Central memory CD8-positive, alpha-beta T cell (primary cell): ENCODE results near the gene DYNLT4.
"Not testable (repeated sequence)": the region's sequence is repeated elsewhere in the genome, so short reads cannot be mapped to it uniquely, and the experiment has no call there.

ENCODE experiments used
- ATAC-seq: fragments of 150-1000 bp; cut with Tn5 transposase; replicated peaks from 2 replicates; pipeline ENCODE4 v1.10.0; 2022; ENCODE audit warnings: mild to moderate bottlenecking, moderate FRiP score, moderate number of reproducible peaks; ENCODE audit not compliant: poor library complexity, severe bottlenecking; ENCODE audit errors: extremely low read depth
- DNase-seq, 2 donors: peaks; one replicate each; pipeline ENCODE4 v3.0.0; 2021; ENCODE audit warnings: low spot score in 2 of 2
- H3K27ac Mint-ChIP-seq: one replicate; pipeline ENCODE4 v1.8.0; 2022; ENCODE audit warnings: low read depth, mild to moderate bottlenecking, moderate library complexity, mixed read lengths
- H3K27me3 Mint-ChIP-seq: one replicate; pipeline ENCODE4 v1.8.0; 2022; ENCODE audit warnings: mixed read lengths
- H3K36me3 Mint-ChIP-seq: one replicate; pipeline ENCODE4 v1.8.0; 2022; ENCODE audit warnings: mild to moderate bottlenecking, moderate library complexity, mixed read lengths; ENCODE audit not compliant: insufficient read depth
- H3K4me1 Mint-ChIP-seq: one replicate; pipeline ENCODE4 v1.8.0; 2022; ENCODE audit warnings: mixed read lengths
- H3K4me3 Mint-ChIP-seq: one replicate; pipeline ENCODE4 v1.8.0; 2022; ENCODE audit warnings: mild to moderate bottlenecking, moderate library complexity, mixed read lengths
- H3K9me3 Mint-ChIP-seq: one replicate; pipeline ENCODE4 v1.8.0; 2022; ENCODE audit warnings: mixed read lengths

Gene DYNLT4

GRCh38 chr1:44811234-44811633 lies 4.1 kb upstream of the DYNLT4 start:
- peak overlapping the region; percentile 100 for H3K27ac Mint-ChIP-seq
- ATAC-seq (no peak), DNase-seq (no peak)
- peaks cover 40% of the 10 kb centered on the region for H3K36me3 Mint-ChIP-seq
- H3K4me3 Mint-ChIP-seq, result peak overlapping the region; percentile 62
- H3K27me3 Mint-ChIP-seq, result no peaks in the 10 kb centered on the region
- peaks cover 69% of the 10 kb centered on the region for H3K4me1 Mint-ChIP-seq
- no peaks in the 10 kb centered on the region for H3K9me3 Mint-ChIP-seq

DNA sequence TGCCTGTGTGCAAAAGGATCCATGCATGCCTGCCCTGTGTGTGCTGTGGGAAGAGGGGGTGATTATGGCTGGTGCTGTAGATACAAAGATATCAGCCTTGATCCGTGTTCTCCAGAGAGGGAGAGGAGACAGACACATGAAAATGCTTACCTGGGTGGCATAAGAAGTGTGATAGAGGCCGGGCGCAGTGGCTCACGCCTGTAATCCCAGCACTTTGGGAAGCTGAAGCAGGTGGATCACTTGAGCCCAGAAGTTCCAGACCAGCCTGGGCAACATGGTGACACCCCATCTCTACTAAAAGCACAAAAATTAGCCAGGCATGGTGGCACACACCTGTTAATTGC lies 3.6 kb upstream of the DYNLT4 start:
- H3K27ac Mint-ChIP-seq, result peak overlapping the region; percentile 100
- peaks cover 44% of the 10 kb centered on the region for H3K36me3 Mint-ChIP-seq
- peaks cover 69% of the 10 kb centered on the region for H3K4me1 Mint-ChIP-seq
- H3K27me3 Mint-ChIP-seq, ATAC-seq, H3K4me3 Mint-ChIP-seq, DNase-seq, H3K9me3 Mint-ChIP-seq: not testable (repeated sequence)

GRCh38 chr1:44810101-44810761 lies 3.1 kb upstream of the DYNLT4 start:
- peak overlapping the region; percentile 100 for H3K27ac Mint-ChIP-seq
- H3K9me3 Mint-ChIP-seq, result no peaks in the 10 kb centered on the region
- H3K4me3 Mint-ChIP-seq, result peak overlapping the region; percentile 74
- peaks cover 67% of the 10 kb centered on the region for H3K4me1 Mint-ChIP-seq
- H3K36me3 Mint-ChIP-seq, result peaks cover 48% of the 10 kb centered on the region
- ATAC-seq (no peak), DNase-seq (no peak)
- H3K27me3 Mint-ChIP-seq, result no peaks in the 10 kb centered on the region

- peak overlapping the region; percentile 100 for H3K27ac Mint-ChIP-seq
These were observed 2.1 kb upstream of the DYNLT4 start for GRCh38 chr1:44808938-44809917.

GRCh38 chr1:44808063-44808937 lies 1.1 kb upstream of the DYNLT4 start, which contains the start of gene BTBD19:
Gene BTBD19 (plus strand): TSS chr1:44808523. CDS start chr1:44808821, 298 bp downstream.
- no peaks in the 10 kb centered on the region for H3K9me3 Mint-ChIP-seq
- no peak for DNase-seq
- H3K4me3 Mint-ChIP-seq, result peak within 1 kb of the TSS; percentile 74
- no peaks in the 10 kb centered on the region for H3K27me3 Mint-ChIP-seq
- H3K36me3 Mint-ChIP-seq, result peaks cover 58% of the 10 kb centered on the region
- peak; percentile 2 for ATAC-seq
- peaks cover 61% of the 10 kb centered on the region for H3K4me1 Mint-ChIP-seq
- peak within 1 kb of the TSS; percentile 100 for H3K27ac Mint-ChIP-seq

More at GRCh38 chr1:44808938-44809917, 2.1 kb upstream of the DYNLT4 start:
- ATAC-seq (peak; percentile 74), DNase-seq (peak; percentile 62 to 87)
- no peaks in the 10 kb centered on the region for H3K9me3 Mint-ChIP-seq
- peaks cover 56% of the 10 kb centered on the region for H3K36me3 Mint-ChIP-seq
- H3K4me1 Mint-ChIP-seq, result peaks cover 59% of the 10 kb centered on the region
- no peaks in the 10 kb centered on the region for H3K27me3 Mint-ChIP-seq
- H3K4me3 Mint-ChIP-seq, result peak overlapping the region; percentile 74

DNA sequence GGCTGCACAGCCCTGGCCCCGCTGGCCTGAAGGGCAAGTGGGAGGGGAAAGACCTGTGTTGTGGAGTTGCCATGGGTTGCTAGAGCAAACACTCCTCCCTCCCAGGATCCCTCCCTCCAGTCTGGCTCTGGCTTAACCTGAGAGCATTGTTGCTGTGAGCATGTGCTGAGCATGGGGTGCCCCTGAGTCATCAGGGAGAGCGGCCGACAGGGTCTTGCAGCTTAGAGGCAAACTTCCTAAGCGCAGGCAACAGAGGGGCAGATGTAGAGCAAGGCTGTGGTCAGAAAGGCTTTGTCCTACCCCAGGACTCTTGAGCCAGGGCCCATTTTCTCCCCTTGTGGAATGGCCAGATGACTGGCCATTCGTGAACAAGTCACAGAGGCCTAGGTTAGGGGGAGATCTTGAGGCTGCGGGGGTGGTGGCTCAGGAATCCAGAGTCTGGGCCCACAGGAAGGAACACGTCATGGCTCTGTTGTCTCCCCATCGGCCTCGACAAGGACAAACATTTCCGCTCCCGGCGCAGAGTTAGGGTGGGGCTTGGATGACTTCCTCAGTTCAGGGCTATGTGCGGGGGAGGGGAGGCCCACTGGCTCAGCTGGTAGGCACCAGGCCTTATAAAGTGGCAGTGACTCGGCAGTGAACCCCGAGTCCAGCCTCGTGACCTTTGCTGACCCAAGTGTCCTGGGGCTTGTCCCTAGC lies 362 bp upstream of the DYNLT4 start:
- peaks cover 68% of the 10 kb centered on the region for H3K4me1 Mint-ChIP-seq
- H3K36me3 Mint-ChIP-seq, result peaks cover 64% of the 10 kb centered on the region
- ATAC-seq (peak; percentile 59), DNase-seq (peak; percentile 72 to 89)
- H3K9me3 Mint-ChIP-seq, result no peaks in the 10 kb centered on the region
- peak overlapping the region; percentile 100 for H3K27ac Mint-ChIP-seq
- H3K4me3 Mint-ChIP-seq, result peak overlapping the region; percentile 74
- H3K27me3 Mint-ChIP-seq, result no peaks in the 10 kb centered on the region

- Mint-ChIP-seq H3K4me3 (peak overlapping the region; percentile 36), H3K27me3 (no peaks in the 10 kb centered on the region), H3K36me3 (peaks cover 71% of the 10 kb centered on the region), H3K27ac (peak overlapping the region; percentile 100), H3K4me1 (peaks cover 66% of the 10 kb centered on the region), H3K9me3 (no peaks in the 10 kb centered on the region)
- DNase-seq (no peak), ATAC-seq (no peak)
These were observed 987 bp downstream of the DYNLT4 start for GRCh38 chr1:44806025-44806703.

DNA sequence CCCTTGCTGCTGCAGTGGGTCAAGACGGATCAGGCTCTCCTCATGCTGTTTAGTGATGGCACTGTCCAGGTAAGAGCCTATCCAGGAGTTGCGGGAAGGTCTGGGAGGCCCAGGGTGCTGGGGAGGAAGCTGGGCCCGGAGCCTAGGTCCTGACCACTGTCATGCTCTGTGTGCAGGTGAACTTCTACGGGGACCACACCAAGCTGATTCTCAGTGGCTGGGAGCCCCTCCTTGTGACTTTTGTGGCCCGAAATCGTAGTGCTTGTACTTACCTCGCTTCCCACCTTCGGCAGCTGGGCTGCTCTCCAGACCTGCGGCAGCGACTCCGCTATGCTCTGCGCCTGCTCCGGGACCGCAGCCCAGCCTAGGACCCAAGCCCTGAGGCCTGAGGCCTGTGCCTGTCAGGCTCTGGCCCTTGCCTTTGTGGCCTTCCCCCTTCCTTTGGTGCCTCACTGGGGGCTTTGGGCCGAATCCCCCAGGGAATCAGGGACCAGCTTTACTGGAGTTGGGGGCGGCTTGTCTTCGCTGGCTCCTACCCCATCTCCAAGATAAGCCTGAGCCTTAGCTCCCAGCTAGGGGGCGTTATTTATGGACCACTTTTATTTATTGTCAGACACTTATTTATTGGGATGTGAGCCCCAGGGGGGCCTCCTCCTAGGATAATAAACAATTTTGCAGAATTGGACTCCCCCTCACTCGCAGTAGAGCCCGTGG lies 1.7 kb downstream of the DYNLT4 start:
- H3K4me1 Mint-ChIP-seq, result peaks cover 64% of the 10 kb centered on the region
- peak overlapping the region; percentile 75 for H3K27ac Mint-ChIP-seq
- H3K4me3 Mint-ChIP-seq, result peak overlapping the region; percentile 36
- H3K9me3 Mint-ChIP-seq, result no peaks in the 10 kb centered on the region
- no peaks in the 10 kb centered on the region for H3K27me3 Mint-ChIP-seq
- peaks cover 75% of the 10 kb centered on the region for H3K36me3 Mint-ChIP-seq
- DNase-seq (no peak), ATAC-seq (no peak)

- peaks cover 51% of the 10 kb centered on the region for H3K4me1 Mint-ChIP-seq
- H3K9me3 Mint-ChIP-seq, result no peaks in the 10 kb centered on the region
- peak overlapping the region; percentile 75 for H3K27ac Mint-ChIP-seq
- H3K4me3 Mint-ChIP-seq, result peak overlapping the region; percentile 63
- DNase-seq (no peak), ATAC-seq (no peak)
- no peaks in the 10 kb centered on the region for H3K27me3 Mint-ChIP-seq
- peaks cover 70% of the 10 kb centered on the region for H3K36me3 Mint-ChIP-seq
These were observed 3.6 kb downstream of the DYNLT4 start for GRCh38 chr1:44803312-44804095.

DNA sequence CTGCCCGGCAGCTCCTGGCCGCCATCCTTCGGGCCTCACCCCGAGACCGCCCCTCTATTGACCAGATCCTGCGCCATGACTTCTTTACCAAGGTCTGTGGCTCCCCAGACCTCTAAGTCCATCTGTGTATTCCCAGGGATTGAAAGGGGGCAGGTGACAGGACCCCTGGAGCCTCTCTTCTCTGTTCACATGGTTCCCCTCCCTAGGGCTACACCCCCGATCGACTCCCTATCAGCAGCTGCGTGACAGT lies 4.2 kb downstream of the DYNLT4 start:
- Mint-ChIP-seq H3K4me3 (peak overlapping the region; percentile 63), H3K27ac (peak overlapping the region; percentile 75), H3K27me3 (no peaks in the 10 kb centered on the region), H3K4me1 (peaks cover 48% of the 10 kb centered on the region), H3K9me3 (no peaks in the 10 kb centered on the region), H3K36me3 (peaks cover 68% of the 10 kb centered on the region)
- ATAC-seq, result no peak
- DNase-seq, result no peak
